HUDEP-2 (cell line): ENCODE data around the gene POLR2I.
"Not testable (repeated sequence)": the region's sequence is repeated elsewhere in the genome, so short reads cannot be mapped to it uniquely, and the experiment has no call there.

Experiments used
- DNase-seq, 76 experiments: peaks; one replicate each; lab custom pipeline; 2025; ENCODE audit not compliant: unreplicated experiment in 76 of 76; lab: John Stamatoyannopoulos, UW

POLR2I gene

GRCh38 chr19:36072081-36072480 is 42.6 kb downstream of the POLR2I start:
- DNase-seq, result no peak

- DNase-seq, result not testable (repeated sequence)
Observed at GRCh38 chr19:36068810-36069499, 45.7 kb downstream of the POLR2I start.

- DNase-seq, result no peak
Observed at GRCh38 chr19:36067681-36068080, 47.0 kb downstream of the POLR2I start.

GRCh38 chr19:36064826-36065225 is 49.8 kb downstream of the POLR2I start:
- DNase-seq, result no peak
